Measurements from ENCODE around the gene MYBPHL. TPM values are rescaled to one million over a fixed set of nuclear protein-coding genes. Genes with fewer than 3 reads are reported as not detected.
A peak's percentile ranks its signal among the peaks of the same experiment; 100 is the strongest.

The MYBPHL gene
- polyA plus RNA-seq, 4 donors = 0.16 to 24.1 TPM; not detected in 2

DNA sequence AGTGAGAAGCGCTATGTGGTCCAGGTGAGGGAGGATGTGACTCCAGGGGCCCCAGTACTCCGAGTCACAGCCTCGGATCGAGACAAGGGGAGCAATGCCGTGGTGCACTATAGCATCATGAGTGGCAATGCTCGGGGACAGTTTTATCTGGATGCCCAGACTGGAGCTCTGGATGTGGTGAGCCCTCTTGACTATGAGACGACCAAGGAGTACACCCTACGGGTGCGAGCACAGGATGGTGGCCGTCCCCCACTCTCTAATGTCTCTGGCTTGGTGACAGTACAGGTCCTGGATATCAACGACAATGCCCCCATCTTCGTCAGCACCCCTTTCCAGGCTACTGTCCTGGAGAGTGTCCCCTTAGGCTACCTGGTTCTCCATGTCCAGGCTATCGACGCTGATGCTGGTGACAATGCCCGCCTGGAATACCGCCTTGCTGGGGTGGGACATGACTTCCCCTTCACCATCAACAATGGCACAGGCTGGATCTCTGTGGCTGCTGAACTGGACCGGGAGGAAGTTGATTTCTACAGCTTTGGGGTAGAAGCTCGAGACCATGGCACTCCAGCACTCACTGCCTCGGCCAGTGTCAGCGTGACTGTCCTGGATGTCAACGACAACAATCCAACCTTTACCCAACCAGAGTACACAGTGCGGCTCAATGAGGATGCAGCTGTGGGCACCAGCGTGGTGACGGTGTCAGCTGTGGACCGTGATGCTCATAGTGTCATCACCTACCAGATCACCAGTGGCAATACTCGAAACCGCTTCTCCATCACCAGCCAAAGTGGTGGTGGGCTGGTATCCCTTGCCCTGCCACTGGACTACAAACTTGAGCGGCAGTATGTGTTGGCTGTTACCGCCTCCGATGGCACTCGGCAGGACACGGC is 55.3 kb downstream of the MYBPHL start:
- peaks cover 0 to 3% (median 0%) of the 10 kb centered on the region in 3 donors for H3K27me3 ChIP-seq (ENCODE audit: control insufficient read depth in 3 of 3, insufficient read depth in 3 of 3, low read length in 3 of 3)
- 96 to 97% (median 96%) methylated on average over 32 of the region's 32 CpGs for WGBS, 3 donors
- H3K36me3 ChIP-seq (ENCODE audit: control insufficient read depth in 3 of 3, insufficient read depth in 2 of 3, low read depth in 1 of 3, low read length in 3 of 3) = peaks cover 0 to 31% (median 0%) of the 10 kb centered on the region in 3 donors
- FAIRE-seq (no peak), DNase-seq (no peak)
- H3K4me1 ChIP-seq (ENCODE audit: control insufficient read depth in 3 of 3, insufficient read depth in 2 of 3, low read depth in 1 of 3, low read length in 2 of 3) = peaks cover 0 to 37% (median 2%) of the 10 kb centered on the region in 3 donors
- H3K4me3 ChIP-seq (ENCODE audit: low read depth in 1 of 3, low read length in 3 of 3) = no peak overlapping the region
- H3K9me3 ChIP-seq (ENCODE audit: control insufficient read depth in 2 of 2, insufficient read depth in 1 of 2, low read depth in 1 of 2, low read length in 1 of 2) = peaks cover 0 to 15% of the 10 kb centered on the region in 2 donors
- no peak overlapping the region for H3K27ac ChIP-seq (ENCODE audit: low read depth in 1 of 3, low read length in 2 of 3)

DNA sequence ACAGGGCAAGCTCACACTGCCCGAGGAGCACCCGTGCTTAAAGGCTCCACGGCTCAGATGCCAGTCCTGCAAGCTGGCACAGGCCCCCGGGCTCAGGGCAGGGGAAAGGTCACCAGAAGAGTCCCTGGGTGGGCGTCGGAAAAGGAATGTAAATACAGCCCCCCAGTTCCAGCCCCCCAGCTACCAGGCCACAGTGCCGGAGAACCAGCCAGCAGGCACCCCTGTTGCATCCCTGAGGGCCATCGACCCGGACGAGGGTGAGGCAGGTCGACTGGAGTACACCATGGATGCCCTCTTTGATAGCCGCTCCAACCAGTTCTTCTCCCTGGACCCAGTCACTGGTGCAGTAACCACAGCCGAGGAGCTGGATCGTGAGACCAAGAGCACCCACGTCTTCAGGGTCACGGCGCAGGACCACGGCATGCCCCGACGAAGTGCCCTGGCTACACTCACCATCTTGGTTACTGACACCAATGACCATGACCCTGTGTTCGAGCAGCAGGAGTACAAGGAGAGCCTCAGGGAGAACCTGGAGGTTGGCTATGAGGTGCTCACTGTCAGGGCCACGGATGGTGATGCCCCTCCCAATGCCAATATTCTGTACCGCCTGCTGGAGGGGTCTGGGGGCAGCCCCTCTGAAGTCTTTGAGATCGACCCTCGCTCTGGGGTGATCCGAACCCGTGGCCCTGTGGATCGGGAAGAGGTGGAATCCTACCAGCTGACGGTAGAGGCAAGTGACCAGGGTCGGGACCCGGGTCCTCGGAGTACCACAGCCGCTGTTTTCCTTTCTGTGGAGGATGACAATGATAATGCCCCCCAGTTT is 56.1 kb downstream of the MYBPHL start:
- peaks cover 0 to 36% (median 2%) of the 10 kb centered on the region in 3 donors for H3K4me1 ChIP-seq (ENCODE audit: control insufficient read depth in 3 of 3, insufficient read depth in 2 of 3, low read depth in 1 of 3, low read length in 2 of 3)
- peaks cover 0 to 15% of the 10 kb centered on the region in 2 donors for H3K9me3 ChIP-seq (ENCODE audit: control insufficient read depth in 2 of 2, insufficient read depth in 1 of 2, low read depth in 1 of 2, low read length in 1 of 2)
- peaks cover 0 to 31% (median 0%) of the 10 kb centered on the region in 3 donors for H3K36me3 ChIP-seq (ENCODE audit: control insufficient read depth in 3 of 3, insufficient read depth in 2 of 3, low read depth in 1 of 3, low read length in 3 of 3)
- FAIRE-seq (no peak), DNase-seq (no peak)
- peaks cover 0 to 3% (median 0%) of the 10 kb centered on the region in 3 donors for H3K27me3 ChIP-seq (ENCODE audit: control insufficient read depth in 3 of 3, insufficient read depth in 3 of 3, low read length in 3 of 3)
- H3K27ac ChIP-seq (ENCODE audit: low read depth in 1 of 3, low read length in 2 of 3) = no peak overlapping the region
- peak overlapping the region in 1 of 3 donors; percentile 38 for H3K4me3 ChIP-seq (ENCODE audit: low read depth in 1 of 3, low read length in 3 of 3)
- WGBS, 3 donors = 84 to 91% (median 87%) methylated on average over 31 to 33 of the region's 33 CpGs

DNA sequence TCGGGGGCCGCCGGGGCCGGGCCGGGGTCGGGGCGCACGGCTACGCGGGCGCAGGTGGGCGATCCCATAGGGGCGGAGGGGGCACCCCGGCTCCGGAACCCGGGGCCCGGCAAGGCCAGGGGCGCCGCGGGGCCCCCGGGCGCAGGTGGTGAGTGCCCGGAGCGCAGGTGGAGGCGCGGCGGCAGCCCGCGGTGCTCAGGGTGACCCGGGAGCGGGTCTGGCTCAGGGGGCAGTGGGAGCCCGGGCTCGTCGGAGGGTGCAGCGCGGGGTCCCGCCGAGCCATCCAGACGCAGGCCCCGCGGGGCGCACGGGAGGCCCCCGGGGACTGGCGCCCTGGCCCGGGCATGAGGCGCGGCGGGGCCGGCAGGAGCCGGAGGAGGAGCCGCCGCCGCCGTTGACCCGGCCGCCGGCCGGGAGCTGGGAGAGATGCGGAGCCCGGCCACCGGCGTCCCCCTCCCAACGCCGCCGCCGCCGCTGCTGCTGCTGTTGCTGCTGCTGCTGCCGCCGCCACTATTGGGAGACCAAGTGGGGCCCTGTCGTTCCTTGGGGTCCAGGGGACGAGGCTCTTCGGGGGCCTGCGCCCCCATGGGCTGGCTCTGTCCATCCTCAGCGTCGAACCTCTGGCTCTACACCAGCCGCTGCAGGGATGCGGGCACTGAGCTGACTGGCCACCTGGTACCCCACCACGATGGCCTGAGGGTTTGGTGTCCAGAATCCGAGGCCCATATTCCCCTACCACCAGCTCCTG is 57.0 kb downstream of the MYBPHL start:
- Histone ChIP-seq H3K27me3 (ENCODE audit: control insufficient read depth in 3 of 3, insufficient read depth in 3 of 3, low read length in 3 of 3) (peaks cover 0 to 3% (median 0%) of the 10 kb centered on the region in 3 donors), H3K27ac (ENCODE audit: low read depth in 1 of 3, low read length in 2 of 3) (no peak overlapping the region), H3K4me1 (ENCODE audit: control insufficient read depth in 3 of 3, insufficient read depth in 2 of 3, low read depth in 1 of 3, low read length in 2 of 3) (peaks cover 0 to 27% (median 2%) of the 10 kb centered on the region in 3 donors), H3K9me3 (ENCODE audit: control insufficient read depth in 2 of 2, insufficient read depth in 1 of 2, low read depth in 1 of 2, low read length in 1 of 2) (peaks cover 0 to 15% of the 10 kb centered on the region in 2 donors), H3K36me3 (ENCODE audit: control insufficient read depth in 3 of 3, insufficient read depth in 2 of 3, low read depth in 1 of 3, low read length in 3 of 3) (peaks cover 0 to 31% (median 0%) of the 10 kb centered on the region in 3 donors), H3K4me3 (ENCODE audit: low read depth in 1 of 3, low read length in 3 of 3) (peak overlapping the region; percentile 38 to 70 (median 58))
- DNase-seq = peak in 1 of 2 donors; percentile 56
- WGBS, 3 donors = 2% methylated on average over 42 to 80 of the region's 80 CpGs
- no peak for FAIRE-seq

DNA sequence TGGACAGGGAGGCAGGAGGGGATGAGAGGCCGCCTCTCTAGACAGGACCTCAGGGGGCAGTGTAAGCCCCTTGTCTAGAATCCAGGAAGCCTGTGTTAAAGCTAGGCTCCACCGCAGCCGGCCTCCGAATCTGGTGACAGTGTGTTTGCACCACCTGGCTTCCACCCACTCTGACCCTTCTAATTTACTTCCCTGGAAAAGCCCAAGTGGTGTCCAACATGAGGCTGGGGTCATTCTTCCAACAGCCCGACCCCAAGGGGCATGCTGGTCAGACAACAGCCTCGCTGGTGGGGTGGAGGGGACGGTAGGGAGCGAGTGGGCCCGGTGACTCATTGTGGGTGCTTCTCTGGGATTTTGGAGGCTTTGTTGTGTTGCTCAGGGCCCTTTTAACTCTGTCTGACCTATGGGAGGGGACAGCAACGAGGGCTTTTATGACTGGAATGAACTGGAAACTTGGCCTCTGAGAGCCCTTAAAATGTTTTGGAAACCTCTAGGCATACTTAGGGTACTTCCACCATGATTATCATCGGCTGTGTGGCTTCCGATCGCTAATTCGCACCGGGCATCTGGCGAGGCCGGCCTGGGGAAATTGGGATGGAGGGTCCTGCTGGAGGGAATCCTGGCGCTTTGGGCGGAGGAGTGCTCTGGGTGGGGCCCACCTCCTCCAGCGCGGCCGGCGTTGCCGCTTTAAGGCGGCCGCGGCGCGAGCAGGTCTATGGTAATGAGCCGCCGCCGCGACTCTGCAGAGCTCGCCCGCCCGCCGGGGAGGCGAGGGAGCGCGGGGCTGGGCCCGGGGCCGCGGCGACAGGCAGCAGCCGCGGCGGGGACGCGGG is 57.8 kb downstream of the MYBPHL start, which contains the start of gene CELSR2:
Gene CELSR2, plus strand, starts transcription at position 743 of the 833 bp plus-strand sequence. CDS start 541 bp downstream, outside the sequence.
- peaks cover 0 to 19% (median 2%) of the 10 kb centered on the region in 3 donors for H3K4me1 ChIP-seq (ENCODE audit: control insufficient read depth in 3 of 3, insufficient read depth in 2 of 3, low read depth in 1 of 3, low read length in 2 of 3)
- peak; percentile 59 to 84 for DNase-seq
- no peak within 1 kb of the TSS for H3K27ac ChIP-seq (ENCODE audit: low read depth in 1 of 3, low read length in 2 of 3)
- H3K4me3 ChIP-seq (ENCODE audit: low read depth in 1 of 3, low read length in 3 of 3) = peak within 1 kb of the TSS; percentile 38 to 70 (median 58)
- H3K36me3 ChIP-seq (ENCODE audit: control insufficient read depth in 3 of 3, insufficient read depth in 2 of 3, low read depth in 1 of 3, low read length in 3 of 3) = peaks cover 0 to 31% (median 0%) of the 10 kb centered on the region in 3 donors
- peaks cover 0 to 3% (median 0%) of the 10 kb centered on the region in 3 donors for H3K27me3 ChIP-seq (ENCODE audit: control insufficient read depth in 3 of 3, insufficient read depth in 3 of 3, low read length in 3 of 3)
- WGBS, 3 donors = 14 to 24% (median 23%) methylated on average over 31 to 49 of the region's 49 CpGs
- FAIRE-seq = no peak
- peaks cover 0 to 15% of the 10 kb centered on the region in 2 donors for H3K9me3 ChIP-seq (ENCODE audit: control insufficient read depth in 2 of 2, insufficient read depth in 1 of 2, low read depth in 1 of 2, low read length in 1 of 2)

DNA sequence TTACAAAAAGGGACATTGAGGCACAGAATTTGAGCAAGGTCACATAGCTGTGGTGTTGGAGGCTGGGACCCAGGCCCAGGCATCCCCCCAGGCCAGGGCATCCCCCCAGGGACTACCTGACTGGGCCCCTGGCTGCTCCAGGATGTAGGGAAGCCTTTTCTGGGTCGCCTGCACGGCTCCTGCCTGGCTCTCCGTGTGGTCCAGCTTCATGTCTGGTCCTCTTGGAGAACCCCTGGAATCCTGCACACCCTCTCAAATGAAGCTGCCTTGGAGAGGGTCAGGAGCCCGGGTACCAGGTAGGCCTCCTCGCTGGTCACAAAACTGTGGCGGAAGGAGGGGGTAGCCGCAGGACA is 58.4 kb downstream of the MYBPHL start:
- WGBS, 3 donors = 93 to 95% (median 94%) methylated on average over 7 of the region's 7 CpGs
- DNase-seq = no peak
- Histone ChIP-seq H3K4me1 (ENCODE audit: control insufficient read depth in 3 of 3, insufficient read depth in 2 of 3, low read depth in 1 of 3, low read length in 2 of 3) (peaks cover 0 to 13% (median 2%) of the 10 kb centered on the region in 3 donors), H3K36me3 (ENCODE audit: control insufficient read depth in 3 of 3, insufficient read depth in 2 of 3, low read depth in 1 of 3, low read length in 3 of 3) (peaks cover 0 to 28% (median 0%) of the 10 kb centered on the region in 3 donors), H3K27ac (ENCODE audit: low read depth in 1 of 3, low read length in 2 of 3) (no peak overlapping the region), H3K9me3 (ENCODE audit: control insufficient read depth in 2 of 2, insufficient read depth in 1 of 2, low read depth in 1 of 2, low read length in 1 of 2) (peaks cover 0 to 15% of the 10 kb centered on the region in 2 donors), H3K4me3 (ENCODE audit: low read depth in 1 of 3, low read length in 3 of 3) (no peak overlapping the region), H3K27me3 (ENCODE audit: control insufficient read depth in 3 of 3, insufficient read depth in 3 of 3, low read length in 3 of 3) (peaks cover 0 to 3% (median 0%) of the 10 kb centered on the region in 3 donors)
- no peak for FAIRE-seq

DNA sequence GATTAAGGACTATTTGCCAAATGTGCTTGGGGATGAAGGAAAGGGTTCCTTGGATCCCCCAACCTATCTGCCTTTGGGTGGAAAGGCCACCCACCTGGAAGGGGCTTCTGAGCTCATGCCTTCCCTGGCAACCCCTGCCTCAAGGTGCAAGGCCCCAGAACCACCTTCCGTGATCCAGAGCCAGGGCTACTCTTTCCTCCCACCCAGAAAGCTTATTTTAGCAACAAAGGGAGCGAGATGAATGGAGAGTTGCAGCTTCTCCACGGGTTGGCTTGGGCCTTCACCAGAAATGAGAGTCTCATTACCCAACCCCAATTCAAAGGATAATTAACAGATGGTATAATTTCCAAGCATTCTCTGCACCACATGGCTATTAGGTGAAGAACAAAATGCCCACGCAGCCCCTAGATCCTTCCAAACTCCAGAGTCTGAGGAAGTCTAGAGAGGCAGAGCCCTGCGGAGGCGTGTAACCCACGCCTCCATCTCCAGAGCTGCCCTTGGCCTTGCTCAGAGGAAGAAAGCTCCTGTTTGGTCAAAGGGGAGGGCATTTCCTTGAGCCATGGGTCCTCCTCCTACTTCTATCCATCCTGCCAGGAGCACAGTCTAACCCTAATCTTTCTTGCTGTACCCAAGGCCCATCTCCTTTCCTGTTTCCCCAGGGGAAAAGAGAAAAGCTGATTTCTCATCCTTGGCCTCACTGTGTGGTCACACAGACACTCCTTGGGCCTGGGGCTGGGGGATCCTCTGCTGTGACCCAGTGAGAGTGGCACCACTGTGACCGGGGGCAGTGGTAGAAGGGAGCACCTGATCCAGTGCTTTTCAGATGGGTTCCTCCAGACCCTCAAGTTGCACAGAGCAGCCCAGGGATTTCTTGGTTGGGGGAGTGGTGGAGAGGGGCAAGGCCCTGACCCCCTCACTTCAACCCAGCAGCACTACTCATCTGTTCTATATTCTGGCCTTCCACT is 59.1 kb downstream of the MYBPHL start:
- 88 to 96% (median 90%) methylated on average over 8 of the region's 8 CpGs for WGBS, 3 donors
- FAIRE-seq (no peak), DNase-seq (no peak)
- Histone ChIP-seq H3K27ac (ENCODE audit: low read depth in 1 of 3, low read length in 2 of 3) (no peak overlapping the region), H3K9me3 (ENCODE audit: control insufficient read depth in 2 of 2, insufficient read depth in 1 of 2, low read depth in 1 of 2, low read length in 1 of 2) (peaks cover 0 to 15% of the 10 kb centered on the region in 2 donors), H3K27me3 (ENCODE audit: control insufficient read depth in 3 of 3, insufficient read depth in 3 of 3, low read length in 3 of 3) (peaks cover 0 to 8% (median 0%) of the 10 kb centered on the region in 3 donors), H3K4me3 (ENCODE audit: low read depth in 1 of 3, low read length in 3 of 3) (no peak overlapping the region), H3K36me3 (ENCODE audit: control insufficient read depth in 3 of 3, insufficient read depth in 2 of 3, low read depth in 1 of 3, low read length in 3 of 3) (peaks cover 0 to 23% (median 0%) of the 10 kb centered on the region in 3 donors), H3K4me1 (ENCODE audit: control insufficient read depth in 3 of 3, insufficient read depth in 2 of 3, low read depth in 1 of 3, low read length in 2 of 3) (peaks cover 0 to 11% (median 2%) of the 10 kb centered on the region in 3 donors)

Measured in small intestine (tissue), 7 donors.